ENCODE results near the gene TP53INP2. TPM values are rescaled to one million over a fixed set of nuclear protein-coding genes. Genes with fewer than 3 reads are reported as not detected.

The TP53INP2 gene
- total and polyA plus RNA-seq, 2 of the 4 experiments (the other 2 are of a cell fraction) = 1.3 to 7.4 TPM

Small RNAs within 50 kb of the gene (microRNA-seq; reads per million reads assigned to microRNA genes)
- gene AL118520.1 (ENCODE audit: insufficient read depth, insufficient read length) = not detected

Small RNAs within 50 kb of the gene (small RNA-seq; reads per million reads assigned to genes)
- gene AL118520.1 = 0 reads per million in 5 experiments

Other genes with a start within 250 kb of the TP53INP2 start
- gene DYNLRB1, start 187.9 kb upstream of the TP53INP2 start, total RNA-seq (2012; rRNA removed) = 78.0 and 82.4 TPM in 2 replicates
- 380 and 406 TPM in 2 replicates for gene DYNLRB1, start 187.9 kb upstream of the TP53INP2 start, polyA plus RNA-seq (2012; rRNA removed)
- 10.0 and 12.5 TPM in 2 replicates for gene MAP1LC3A, start 145.6 kb upstream of the TP53INP2 start, total RNA-seq (2012; rRNA removed)
- 39.7 and 50.7 TPM in 2 replicates for gene MAP1LC3A, start 145.6 kb upstream of the TP53INP2 start, polyA plus RNA-seq (2012; rRNA removed)
- 11.1 and 16.1 TPM in 2 replicates for gene PIGU, start 27.3 kb upstream of the TP53INP2 start, total RNA-seq (2012; rRNA removed)
- 31.1 and 32.4 TPM in 2 replicates for gene PIGU, start 27.3 kb upstream of the TP53INP2 start, polyA plus RNA-seq (2012; rRNA removed)
- gene NCOA6, start 121.3 kb downstream of the TP53INP2 start, total RNA-seq (2012; rRNA removed) = 3.6 and 3.9 TPM in 2 replicates
- gene NCOA6, start 121.3 kb downstream of the TP53INP2 start, polyA plus RNA-seq (2012; rRNA removed) = 13.1 and 14.4 TPM in 2 replicates
- gene GGT7, start 168.5 kb downstream of the TP53INP2 start, total RNA-seq (2012; rRNA removed) = 3.3 and 3.4 TPM in 2 replicates
- gene GGT7, start 168.5 kb downstream of the TP53INP2 start, polyA plus RNA-seq (2012; rRNA removed) = 25.9 and 32.8 TPM in 2 replicates
- gene ACSS2, start 172.3 kb downstream of the TP53INP2 start, total RNA-seq (2012; rRNA removed) = 38.9 and 46.4 TPM in 2 replicates
- 26.9 and 27.1 TPM in 2 replicates for gene ACSS2, start 172.3 kb downstream of the TP53INP2 start, polyA plus RNA-seq (2012; rRNA removed)